SH-SY5Y (cell line): Measurements from ENCODE around the gene ADCY7.

Experiments used
- GATA2 ChIP-seq: IDR thresholded peaks from 2 replicates; pipeline ENCODE4 v1.6.1; 2011; ENCODE audit warnings: mild to moderate bottlenecking, low read depth, low read length
- GATA3 ChIP-seq: IDR thresholded peaks from 2 replicates; pipeline ENCODE4 v1.6.1; 2011; ENCODE audit warnings: low read depth, mild to moderate bottlenecking, low read length, moderate library complexity

GRCh38 chr16:50267151-50267631 lies 840 bp downstream of the ADCY7 start:
- TF ChIP-seq GATA3 (no peak), GATA2 (no peak)
